Glutamatergic neuron (in vitro differentiated cells): ENCODE data around the gene PDE8A. TPM values are rescaled to one million over a fixed set of nuclear protein-coding genes. Genes with fewer than 3 reads are reported as not detected.

Experiments used
- DNase-seq: peaks from one replicate; pipeline ENCODE4 v3.0.0; 2022
- H3K27ac Mint-ChIP-seq: one replicate; pipeline ENCODE4 v1.8.0; 2020; ENCODE audit warnings: mild to moderate bottlenecking, mixed read lengths, inconsistent platforms; ENCODE audit not compliant: unreplicated experiment
- H3K27me3 Mint-ChIP-seq: one replicate; pipeline ENCODE4 v1.8.0; 2020; ENCODE audit warnings: mild to moderate bottlenecking, moderate library complexity, mixed read lengths, inconsistent platforms; ENCODE audit not compliant: unreplicated experiment
- H3K36me3 Mint-ChIP-seq: one replicate; pipeline ENCODE4 v1.8.0; 2020; ENCODE audit warnings: mild to moderate bottlenecking, mixed read lengths, inconsistent platforms; ENCODE audit not compliant: unreplicated experiment
- H3K4me1 Mint-ChIP-seq: one replicate; pipeline ENCODE4 v1.8.0; 2020; ENCODE audit warnings: mild to moderate bottlenecking, low read depth, mixed read lengths, inconsistent platforms; ENCODE audit not compliant: unreplicated experiment
- H3K4me3 Mint-ChIP-seq: one replicate; pipeline ENCODE4 v1.8.0; 2020; ENCODE audit warnings: mild to moderate bottlenecking, mixed read lengths, inconsistent platforms; ENCODE audit not compliant: unreplicated experiment
- H3K9me3 Mint-ChIP-seq: one replicate; pipeline ENCODE4 v1.8.0; 2020; ENCODE audit warnings: mild to moderate bottlenecking, moderate library complexity, mixed read lengths, inconsistent platforms; ENCODE audit not compliant: unreplicated experiment
- total RNA-seq: library from RNA; stranded (reverse); fragmentation: NEBNext Ultra II Directional; extraction: Animal tissue kit (Norgen Biotek cat#: 25700); gene quantifications from one replicate; pipeline ENCODE4 v1.2.1, GENCODE V29; 2021; ENCODE audit not compliant: unreplicated experiment
- TF ChIP-seq, protein P1 (sequence below): fragments of 200-600 bp; sonication (generic); IDR thresholded peaks from one replicate; pipeline ENCODE4 v1.5.0; 2021; ENCODE audit not compliant: partially characterized antibody, unreplicated experiment

Gene PDE8A
- total RNA-seq, 1 donor from 2014 or later = 5.7 TPM

DNA sequence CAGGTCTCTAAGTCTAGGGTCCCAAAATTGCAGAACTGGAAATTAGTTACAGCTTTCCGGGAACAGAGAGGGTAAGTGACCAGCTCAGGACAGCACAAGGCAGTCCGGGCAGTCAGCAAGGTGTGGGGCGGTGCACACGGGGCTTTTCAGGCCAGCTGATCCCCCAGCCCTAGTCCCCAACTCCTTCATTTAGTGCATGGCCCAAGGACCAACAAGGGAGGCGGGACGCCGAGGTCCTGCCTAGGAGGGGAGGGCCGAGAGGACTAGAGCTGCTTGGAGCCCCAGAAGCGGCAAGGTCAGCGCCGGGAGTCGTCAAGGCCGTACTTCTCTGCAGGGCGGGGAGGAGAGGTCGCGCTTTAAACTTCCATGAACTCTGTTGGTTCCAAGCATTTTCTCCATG, 2.0 kb upstream of the PDE8A start:
- DNase-seq = no peak
- Mint-ChIP-seq H3K9me3 (peaks cover 6% of the 10 kb centered on the region), H3K36me3 (no peaks in the 10 kb centered on the region), H3K27ac (no peak overlapping the region), H3K27me3 (peaks cover 12% of the 10 kb centered on the region), H3K4me3 (peak overlapping the region; percentile 86), H3K4me1 (no peaks in the 10 kb centered on the region)
- TF ChIP-seq, protein P1, sequence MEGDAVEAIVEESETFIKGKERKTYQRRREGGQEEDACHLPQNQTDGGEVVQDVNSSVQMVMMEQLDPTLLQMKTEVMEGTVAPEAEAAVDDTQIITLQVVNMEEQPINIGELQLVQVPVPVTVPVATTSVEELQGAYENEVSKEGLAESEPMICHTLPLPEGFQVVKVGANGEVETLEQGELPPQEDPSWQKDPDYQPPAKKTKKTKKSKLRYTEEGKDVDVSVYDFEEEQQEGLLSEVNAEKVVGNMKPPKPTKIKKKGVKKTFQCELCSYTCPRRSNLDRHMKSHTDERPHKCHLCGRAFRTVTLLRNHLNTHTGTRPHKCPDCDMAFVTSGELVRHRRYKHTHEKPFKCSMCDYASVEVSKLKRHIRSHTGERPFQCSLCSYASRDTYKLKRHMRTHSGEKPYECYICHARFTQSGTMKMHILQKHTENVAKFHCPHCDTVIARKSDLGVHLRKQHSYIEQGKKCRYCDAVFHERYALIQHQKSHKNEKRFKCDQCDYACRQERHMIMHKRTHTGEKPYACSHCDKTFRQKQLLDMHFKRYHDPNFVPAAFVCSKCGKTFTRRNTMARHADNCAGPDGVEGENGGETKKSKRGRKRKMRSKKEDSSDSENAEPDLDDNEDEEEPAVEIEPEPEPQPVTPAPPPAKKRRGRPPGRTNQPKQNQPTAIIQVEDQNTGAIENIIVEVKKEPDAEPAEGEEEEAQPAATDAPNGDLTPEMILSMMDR = no peak

DNA sequence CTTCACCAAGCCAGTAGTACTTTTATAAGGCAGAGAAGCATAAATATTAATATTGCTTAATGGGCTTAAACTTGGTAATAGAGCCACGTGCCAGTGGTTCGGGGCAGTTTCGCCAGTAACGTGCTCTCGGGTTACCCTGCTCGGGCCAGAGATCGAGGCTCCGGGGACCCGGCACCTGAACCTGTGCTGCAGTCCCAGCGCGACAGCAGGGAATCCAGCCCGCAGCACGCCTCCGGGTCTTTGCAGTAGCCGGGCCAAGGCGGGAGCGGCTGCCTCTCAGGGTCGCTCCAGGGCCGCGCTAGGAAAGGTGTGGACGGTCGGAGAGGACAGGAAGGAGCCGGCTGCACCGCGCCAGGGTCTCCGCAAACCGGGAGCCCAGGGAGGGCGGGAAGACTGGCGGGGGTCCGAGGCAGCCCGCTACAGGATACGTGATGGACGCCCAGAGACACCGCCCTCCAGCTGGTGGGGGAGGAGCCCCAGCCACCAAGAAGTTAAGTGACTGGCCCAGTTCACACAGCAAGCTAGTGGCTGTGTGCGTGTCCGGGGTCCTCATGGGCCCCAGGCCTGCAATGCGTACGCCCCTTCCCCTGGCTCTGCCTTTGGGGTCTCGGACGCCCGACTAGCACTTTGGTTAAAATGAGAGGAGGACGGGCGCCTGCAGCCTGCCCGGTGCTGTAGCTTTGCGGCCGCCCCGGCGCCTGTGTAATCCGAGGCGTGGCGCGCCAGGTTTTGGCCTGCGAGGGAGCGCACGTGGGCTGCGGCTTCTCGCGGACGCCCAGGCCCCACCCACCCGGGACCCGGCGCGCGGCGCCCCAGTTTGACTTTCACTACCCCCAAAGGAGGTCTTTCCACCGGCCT, 1.2 kb upstream of the PDE8A start:
- Mint-ChIP-seq H3K4me3 (peak overlapping the region; percentile 86), H3K36me3 (no peaks in the 10 kb centered on the region), H3K9me3 (peaks cover 6% of the 10 kb centered on the region), H3K27me3 (peaks cover 12% of the 10 kb centered on the region), H3K4me1 (no peaks in the 10 kb centered on the region), H3K27ac (no peak overlapping the region)
- TF ChIP-seq, protein P1 = no peak
- peak; percentile 89 for DNase-seq

DNA sequence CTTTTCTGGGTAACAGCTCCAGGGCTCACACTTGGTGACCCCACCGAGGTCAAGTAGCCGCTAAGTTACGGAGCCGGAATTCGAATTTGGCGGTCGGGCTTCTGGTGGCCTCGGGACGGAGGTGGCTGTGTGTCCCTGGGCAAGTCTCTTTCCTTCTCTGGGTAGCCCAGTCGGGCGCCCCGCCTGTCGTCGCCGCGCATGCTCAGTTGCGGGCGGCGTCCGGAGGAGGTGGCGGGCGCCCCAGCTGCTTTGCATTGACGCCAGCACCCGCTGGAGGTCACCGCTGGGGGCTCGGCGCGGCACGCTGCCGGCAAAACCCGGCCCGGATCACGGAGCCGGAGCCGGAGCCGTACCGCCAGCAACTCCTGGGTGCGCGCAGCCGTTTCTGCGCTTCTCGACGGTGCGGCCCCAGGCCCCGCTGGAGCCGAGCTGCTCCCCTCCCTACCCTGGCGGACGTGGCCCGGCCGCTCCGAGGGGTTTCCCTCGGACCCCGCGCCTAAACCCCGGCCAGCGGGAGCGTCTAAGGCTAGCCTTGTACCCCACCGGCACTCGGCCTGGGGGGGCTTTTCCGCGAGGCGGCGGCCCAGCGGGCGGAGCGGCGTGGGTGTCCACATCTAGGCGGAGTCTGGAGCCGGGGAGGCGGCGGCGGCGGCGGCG, 474 bp upstream of the PDE8A start:
- Mint-ChIP-seq H3K27ac (no peak overlapping the region), H3K27me3 (peaks cover 12% of the 10 kb centered on the region), H3K4me1 (no peaks in the 10 kb centered on the region), H3K4me3 (peak overlapping the region; percentile 79), H3K36me3 (no peaks in the 10 kb centered on the region), H3K9me3 (peaks cover 6% of the 10 kb centered on the region)
- peak; percentile 97 for DNase-seq
- TF ChIP-seq, protein P1 = peak; percentile 22

DNA sequence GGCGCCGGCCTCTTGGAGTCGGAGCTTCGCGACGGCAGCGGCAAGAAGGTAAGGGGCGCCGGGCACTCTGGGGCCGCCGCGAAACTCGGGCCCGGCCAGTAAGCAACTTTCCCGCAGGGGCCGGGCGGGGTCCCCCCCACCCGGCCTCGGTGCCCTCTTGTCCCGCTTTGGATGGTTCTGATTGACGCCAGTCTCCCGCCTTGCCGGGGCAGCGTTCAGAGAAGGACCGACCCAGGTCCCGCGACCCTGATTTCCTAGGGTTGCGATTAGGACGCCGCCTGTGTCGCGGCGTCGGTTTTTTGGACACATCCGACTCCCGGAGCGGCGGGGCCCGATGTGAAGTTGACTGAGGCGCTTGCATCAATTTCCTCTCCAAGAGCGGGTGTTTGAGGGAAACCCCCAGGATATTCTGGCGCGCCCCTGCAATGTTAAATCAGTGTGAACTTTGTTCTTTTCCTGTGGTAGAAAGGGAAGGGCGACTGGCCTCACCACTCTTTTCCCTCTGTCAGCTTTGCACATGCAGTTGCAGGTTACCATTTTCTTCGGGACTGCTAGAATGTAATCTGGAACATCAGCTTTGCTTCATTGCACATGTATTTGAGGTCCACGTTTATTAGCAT, 755 bp downstream of the PDE8A start:
- Mint-ChIP-seq H3K9me3 (peaks cover 5% of the 10 kb centered on the region), H3K27me3 (peaks cover 12% of the 10 kb centered on the region), H3K27ac (no peak overlapping the region), H3K4me3 (peak overlapping the region; percentile 86), H3K36me3 (no peaks in the 10 kb centered on the region), H3K4me1 (no peaks in the 10 kb centered on the region)
- peak; percentile 24 for DNase-seq
- TF ChIP-seq, protein P1 = no peak

DNA sequence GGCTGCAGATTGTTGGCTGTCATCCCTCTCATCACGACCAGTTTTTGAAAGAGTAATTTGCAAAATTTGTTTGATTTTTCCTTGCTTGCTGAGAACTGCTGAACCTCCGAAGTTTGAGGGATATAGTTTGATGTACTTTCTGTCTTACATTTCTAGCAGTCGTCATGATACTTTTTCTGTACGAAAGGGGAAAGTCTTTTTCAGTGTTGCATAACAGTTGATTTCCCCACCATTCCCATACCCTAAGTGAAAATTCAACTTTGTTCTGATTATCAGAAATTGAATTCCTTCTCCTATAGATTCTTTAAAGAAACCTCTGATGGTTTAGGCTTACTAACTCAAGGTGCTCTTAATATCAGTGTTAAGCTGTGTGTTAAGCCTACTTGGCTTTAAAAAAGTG, 1.6 kb downstream of the PDE8A start:
- Mint-ChIP-seq H3K27ac (no peak overlapping the region), H3K9me3 (peaks cover 5% of the 10 kb centered on the region), H3K4me3 (no peak overlapping the region), H3K27me3 (peaks cover 12% of the 10 kb centered on the region), H3K36me3 (no peaks in the 10 kb centered on the region), H3K4me1 (peaks cover 1% of the 10 kb centered on the region)
- TF ChIP-seq, protein P1 = no peak
- no peak for DNase-seq
